ENCODE results near the gene COX17.
A peak's percentile ranks its signal among the peaks of the same experiment; 100 is the strongest.
"Not testable (repeated sequence)": the region's sequence is repeated elsewhere in the genome, so short reads cannot be mapped to it uniquely, and the experiment has no call there.

Gene COX17

GRCh38 chr3:119690043-119690656, 12.9 kb upstream of the COX17 start:
- Histone ChIP-seq H3K4me1 (no peaks in the 10 kb centered on the region), H3K27me3 (ENCODE audit: control insufficient read depth, insufficient read depth, low read length) (no peaks in the 10 kb centered on the region), H3K36me3 (ENCODE audit: control insufficient read depth, insufficient read depth, low read length) (no peaks in the 10 kb centered on the region), H3K4me3 (ENCODE audit: low read depth, low read length) (no peak overlapping the region), H3K27ac (no peak overlapping the region), H3K79me2 (no peaks in the 10 kb centered on the region), H2AFZ (peak overlapping the region; percentile 20), H3K4me2 (ENCODE audit: low read length) (no peak overlapping the region), H3K9me3 (ENCODE audit: control insufficient read depth, low read length) (no peaks in the 10 kb centered on the region), H3K9ac (no peak overlapping the region)
- TF ChIP-seq, protein P1, sequence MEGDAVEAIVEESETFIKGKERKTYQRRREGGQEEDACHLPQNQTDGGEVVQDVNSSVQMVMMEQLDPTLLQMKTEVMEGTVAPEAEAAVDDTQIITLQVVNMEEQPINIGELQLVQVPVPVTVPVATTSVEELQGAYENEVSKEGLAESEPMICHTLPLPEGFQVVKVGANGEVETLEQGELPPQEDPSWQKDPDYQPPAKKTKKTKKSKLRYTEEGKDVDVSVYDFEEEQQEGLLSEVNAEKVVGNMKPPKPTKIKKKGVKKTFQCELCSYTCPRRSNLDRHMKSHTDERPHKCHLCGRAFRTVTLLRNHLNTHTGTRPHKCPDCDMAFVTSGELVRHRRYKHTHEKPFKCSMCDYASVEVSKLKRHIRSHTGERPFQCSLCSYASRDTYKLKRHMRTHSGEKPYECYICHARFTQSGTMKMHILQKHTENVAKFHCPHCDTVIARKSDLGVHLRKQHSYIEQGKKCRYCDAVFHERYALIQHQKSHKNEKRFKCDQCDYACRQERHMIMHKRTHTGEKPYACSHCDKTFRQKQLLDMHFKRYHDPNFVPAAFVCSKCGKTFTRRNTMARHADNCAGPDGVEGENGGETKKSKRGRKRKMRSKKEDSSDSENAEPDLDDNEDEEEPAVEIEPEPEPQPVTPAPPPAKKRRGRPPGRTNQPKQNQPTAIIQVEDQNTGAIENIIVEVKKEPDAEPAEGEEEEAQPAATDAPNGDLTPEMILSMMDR (IDR thresholded peaks at IDR 0.05): peak; percentile 59

DNA sequence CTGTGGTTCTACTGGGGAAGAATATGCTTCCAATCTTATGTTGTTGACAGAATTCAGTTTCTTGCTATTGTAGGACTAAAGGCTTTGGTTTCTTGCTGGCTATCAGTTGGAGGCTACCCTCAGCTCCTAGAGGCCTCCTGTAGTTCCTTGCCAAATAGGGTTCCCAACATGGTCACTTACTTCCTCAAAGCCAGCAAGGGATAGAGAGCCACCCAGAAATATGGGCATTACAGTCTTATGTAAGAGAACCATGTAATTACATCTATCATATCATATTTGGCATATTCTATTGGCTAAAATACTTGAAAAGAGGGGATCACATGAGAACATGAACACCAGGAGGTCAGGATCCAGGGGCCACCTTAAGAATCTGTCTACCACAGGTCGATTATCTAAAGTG, 6.2 kb upstream of the COX17 start:
- Histone ChIP-seq H3K4me2 (ENCODE audit: low read length) (no peak overlapping the region), H3K27ac (no peak overlapping the region), H3K79me2 (no peaks in the 10 kb centered on the region), H3K4me3 (ENCODE audit: low read depth, low read length) (no peak overlapping the region), H3K4me1 (peaks cover 11% of the 10 kb centered on the region), H3K36me3 (ENCODE audit: control insufficient read depth, insufficient read depth, low read length) (no peaks in the 10 kb centered on the region), H3K27me3 (ENCODE audit: control insufficient read depth, insufficient read depth, low read length) (no peaks in the 10 kb centered on the region), H2AFZ (no peak overlapping the region), H3K9me3 (ENCODE audit: control insufficient read depth, low read length) (no peaks in the 10 kb centered on the region), H3K9ac (no peak overlapping the region)
- TF ChIP-seq, protein P1 (IDR thresholded peaks at IDR 0.05): no peak

DNA sequence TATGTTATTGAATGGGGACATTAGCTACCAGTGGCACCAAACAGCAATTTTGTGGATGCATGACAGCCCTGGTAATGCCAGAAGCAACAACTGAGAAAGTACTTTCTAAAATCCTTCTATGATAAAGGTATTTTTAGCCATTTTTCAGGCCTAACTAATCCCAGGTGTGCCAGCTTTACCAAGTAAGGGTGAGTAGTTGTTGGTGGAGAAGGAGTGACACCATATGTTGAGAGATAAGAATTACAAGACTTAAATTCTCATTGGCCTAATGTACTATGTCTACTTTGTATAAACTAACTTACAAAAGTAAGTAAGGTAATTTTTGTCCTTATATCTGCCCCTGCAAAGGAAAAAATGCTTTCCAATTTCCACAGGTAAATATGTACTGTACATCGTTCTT, 4.1 kb upstream of the COX17 start:
- Histone ChIP-seq H3K36me3 (ENCODE audit: control insufficient read depth, insufficient read depth, low read length) (no peaks in the 10 kb centered on the region), H3K9me3 (ENCODE audit: control insufficient read depth, low read length) (no peaks in the 10 kb centered on the region), H3K27me3 (ENCODE audit: control insufficient read depth, insufficient read depth, low read length) (no peaks in the 10 kb centered on the region), H3K27ac (peak overlapping the region; percentile 8), H3K9ac (no peak overlapping the region), H2AFZ (peak overlapping the region; percentile 58), H3K79me2 (no peaks in the 10 kb centered on the region), H3K4me1 (peaks cover 14% of the 10 kb centered on the region), H3K4me2 (ENCODE audit: low read length) (peak overlapping the region; percentile 5), H3K4me3 (ENCODE audit: low read depth, low read length) (no peak overlapping the region)
- TF ChIP-seq, protein P1 (IDR thresholded peaks at IDR 0.05): peak; percentile 57

DNA sequence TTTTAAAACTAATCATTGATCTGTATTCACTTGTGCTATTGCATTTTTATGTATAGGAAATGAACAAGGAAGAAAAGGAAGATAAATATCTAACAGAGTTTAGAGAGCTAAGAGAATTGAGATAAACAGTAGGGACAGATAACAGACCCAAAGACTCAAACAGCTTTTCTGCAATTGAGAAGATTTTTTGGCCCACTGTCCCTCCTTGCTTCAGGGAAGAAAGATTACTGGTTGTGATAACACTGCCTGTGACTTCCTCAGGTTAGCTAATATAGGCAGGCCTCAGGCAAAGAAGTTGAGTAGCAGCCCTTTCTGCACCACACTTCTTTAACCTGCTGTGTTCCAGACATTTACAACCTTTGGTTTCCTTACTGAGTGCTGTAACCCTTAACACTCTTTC, 2.7 kb upstream of the COX17 start:
- Histone ChIP-seq H3K27ac (peak overlapping the region; percentile 30), H3K9ac (no peak overlapping the region), H3K36me3 (ENCODE audit: control insufficient read depth, insufficient read depth, low read length) (no peaks in the 10 kb centered on the region), H3K4me3 (ENCODE audit: low read depth, low read length) (no peak overlapping the region), H2AFZ (peak overlapping the region; percentile 67), H3K79me2 (peaks cover 5% of the 10 kb centered on the region), H3K27me3 (ENCODE audit: control insufficient read depth, insufficient read depth, low read length) (no peaks in the 10 kb centered on the region), H3K4me2 (ENCODE audit: low read length) (no peak overlapping the region), H3K4me1 (peaks cover 26% of the 10 kb centered on the region), H3K9me3 (ENCODE audit: control insufficient read depth, low read length) (no peaks in the 10 kb centered on the region)
- TF ChIP-seq, protein P1 (IDR thresholded peaks at IDR 0.05): no peak

DNA sequence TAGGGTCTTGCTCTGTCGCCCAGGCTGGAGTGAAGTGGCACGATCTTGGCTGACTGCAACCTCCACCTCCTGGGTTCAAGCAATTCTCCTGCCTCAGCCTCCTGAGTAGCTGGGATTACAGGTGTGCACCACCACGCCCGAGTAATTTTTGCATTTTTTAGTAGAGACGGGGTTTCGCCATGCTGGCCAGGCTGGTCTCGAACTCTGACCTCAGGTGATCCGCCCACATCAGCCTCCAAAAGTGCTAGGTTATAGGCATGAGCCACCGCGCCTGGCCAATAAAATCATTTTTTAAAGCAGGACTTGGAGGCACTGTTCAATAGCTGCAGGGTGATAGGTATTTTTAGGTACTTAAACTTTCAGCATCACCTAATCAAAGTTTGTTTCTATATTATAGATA, 1.0 kb upstream of the COX17 start:
- not testable (repeated sequence) for H3K4me2 ChIP-seq (ENCODE audit: low read length); H3K27ac ChIP-seq; H3K9me3 ChIP-seq (ENCODE audit: control insufficient read depth, low read length); H3K79me2 ChIP-seq; H3K9ac ChIP-seq; H3K4me3 ChIP-seq (ENCODE audit: low read depth, low read length); H3K36me3 ChIP-seq (ENCODE audit: control insufficient read depth, insufficient read depth, low read length); H2AFZ ChIP-seq; H3K27me3 ChIP-seq (ENCODE audit: control insufficient read depth, insufficient read depth, low read length)
- peaks cover 26% of the 10 kb centered on the region for H3K4me1 ChIP-seq

All from parathyroid adenoma (tissue), 2 donors.